A549 (cell line): ENCODE measurements around the gene ZNF652. TPM values are rescaled to one million over a fixed set of nuclear protein-coding genes. Genes with fewer than 3 reads are reported as not detected.
A peak's percentile ranks its signal among the peaks of the same experiment; 100 is the strongest.
"Not testable (repeated sequence)": the region's sequence is repeated elsewhere in the genome, so short reads cannot be mapped to it uniquely, and the experiment has no call there.

ENCODE experiments used
- ATAC-seq, 2 experiments: fragments of 200-7000 bp in 1 of 2; fragments of >200 bp in 1 of 2; cut with Nextera tagmentation in 1 of 2; cut with Tn5 transposase in 1 of 2; 3 replicates each; pipeline versions ENCODE4 v1.8.0 to v1.9.1; 2018 to 2020; ENCODE audit warnings: mild to moderate bottlenecking in 1 of 2, moderate library complexity in 1 of 2
- CTCF ChIA-PET: fragments of 300-600 bp; sonication (Branson Sonifier 250); formaldehyde crosslinking; extraction: SDS; loops from one replicate; lab custom pipeline; 2021; ENCODE audit warnings: antibody characterized with exemption, inconsistent platforms; lab: Yijun Ruan, JAX
- POLR2A ChIA-PET: fragments of 350-600 bp; formaldehyde crosslinking; extraction: SDS; loops from one replicate; lab custom pipeline; 2021; ENCODE audit warnings: antibody characterized with exemption, inconsistent platforms; lab: Yijun Ruan, JAX
- DNase-seq, 2 experiments: peaks; one replicate each; pipeline versions ENCODE4 v3.0.0 to v3.0.0-alpha.2; 2011 to 2016; ENCODE audit warnings: low read depth in 1 of 2, low spot score in 1 of 2
- FAIRE-seq: peaks from 2 replicates; lab custom pipeline; 2011; peaks lifted over from hg19 to GRCh38; lab: Jason Lieb, UNC
- H3K27ac ChIP-seq, 2 experiments: fragments of >200 bp; sonication (Bioruptor Twin); formaldehyde crosslinking; 3 replicates each; pipeline ENCODE4 v1.5.1; 2016 to 2017
- H3K4me1 ChIP-seq: fragments of >200 bp; sonication (Bioruptor Twin); formaldehyde crosslinking; 3 replicates; pipeline ENCODE4 v1.6.1; 2016
- H3K4me2 ChIP-seq: fragments of >200 bp; sonication (Bioruptor Twin); formaldehyde crosslinking; 3 replicates; pipeline ENCODE4 v1.6.1; 2016
- H3K4me3 ChIP-seq: fragments of >200 bp; sonication (Bioruptor Twin); formaldehyde crosslinking; 3 replicates; pipeline ENCODE4 v1.5.1; 2016
- H3K9me3 ChIP-seq: fragments of >200 bp; sonication (Bioruptor Twin); formaldehyde crosslinking; 3 replicates; pipeline ENCODE4 v1.6.1; 2016
- ATOH8 ChIP-seq: fragments of 250-450 bp; sonication (Bioruptor Pico); IDR thresholded peaks from 2 replicates; pipeline ENCODE4 v1.5.0; 2020; ENCODE audit warnings: low read depth, mild to moderate bottlenecking, moderate library complexity
- CEBPB ChIP-seq, 2 experiments: fragments of >200 bp in 1 of 2; sonication (Bioruptor Twin) in 1 of 2; formaldehyde crosslinking in 1 of 2; IDR thresholded peaks; 2 replicates each; pipeline ENCODE4 v1.6.1; 2012 to 2016
- ESRRA ChIP-seq: fragments of 150-350 bp; IDR thresholded peaks from 2 replicates; pipeline ENCODE4 v1.6.1; 2014; ENCODE audit warnings: mild to moderate bottlenecking, low read length, borderline replicate concordance
- FOSL2 ChIP-seq, 2 experiments: fragments of 450-650 bp in 1 of 2; fragments of >200 bp in 1 of 2; sonication (Bioruptor Twin) in 1 of 2; formaldehyde crosslinking; IDR thresholded peaks; 2 replicates each; pipeline versions ENCODE4 v1.5.0 to v1.6.1; 2016 to 2020; ENCODE audit warnings: mild to moderate bottlenecking in 1 of 2, moderate library complexity in 1 of 2
- GATA3 ChIP-seq: IDR thresholded peaks from 2 replicates; pipeline ENCODE4 v1.6.1; 2012; ENCODE audit warnings: borderline replicate concordance
- HMGXB4 ChIP-seq: fragments of 250-450 bp; sonication (Bioruptor Pico); IDR thresholded peaks from 2 replicates; pipeline ENCODE4 v1.5.0; 2021; ENCODE audit warnings: mild to moderate bottlenecking, moderate library complexity, borderline replicate concordance
- JUN ChIP-seq, 2 experiments: fragments of >200 bp; sonication (Bioruptor Twin); formaldehyde crosslinking; IDR thresholded peaks; 2 replicates in 1 of 2; 3 replicates in 1 of 2; pipeline ENCODE4 v1.6.1; 2016 to 2017
- MAX ChIP-seq: IDR thresholded peaks from 2 replicates; pipeline ENCODE4 v1.6.1; 2012
- MYC ChIP-seq: IDR thresholded peaks from 2 replicates; pipeline ENCODE4 v1.6.1; 2012; ENCODE audit warnings: mild to moderate bottlenecking, inconsistent platforms, low read length, improper control_type of control experiment, borderline replicate concordance
- NFE2L2 ChIP-seq: fragments of 150-350 bp; conservative IDR thresholded peaks from 2 replicates; pipeline ENCODE4 v1.6.1; 2014; ENCODE audit warnings: low read length
- NR3C1 ChIP-seq: fragments of >200 bp; sonication (Bioruptor Twin); formaldehyde crosslinking; IDR thresholded peaks from 3 replicates; pipeline ENCODE4 v1.6.1; 2017
- PHF8 ChIP-seq: fragments of 200-600 bp; sonication (generic); IDR thresholded peaks from 2 replicates; pipeline ENCODE4 v1.6.1; 2016; ENCODE audit warnings: low read depth, mild to moderate bottlenecking, antibody characterized with exemption, moderate library complexity, borderline replicate concordance
- POLR2AphosphoS2 ChIP-seq: conservative IDR thresholded peaks from 2 replicates; pipeline ENCODE4 v1.6.1; 2012; ENCODE audit warnings: low read length, improper control_type of control experiment, inconsistent platforms
- RAD21 ChIP-seq, 2 experiments: fragments of >200 bp in 1 of 2; sonication (Bioruptor Twin) in 1 of 2; formaldehyde crosslinking in 1 of 2; IDR thresholded peaks in 1 of 2; conservative IDR thresholded peaks in 1 of 2; 2 replicates in 1 of 2; 3 replicates in 1 of 2; pipeline ENCODE4 v1.6.1; 2012 to 2018; ENCODE audit warnings: inconsistent platforms in 1 of 2
- RCOR1 ChIP-seq: fragments of 150-350 bp; IDR thresholded peaks from 2 replicates; pipeline ENCODE4 v1.6.1; 2014; ENCODE audit warnings: antibody characterized with exemption, low read length, low read depth
- REST ChIP-seq: fragments of 200-600 bp; sonication (generic); IDR thresholded peaks from 2 replicates; pipeline ENCODE4 v1.6.1; 2016; ENCODE audit warnings: antibody characterized with exemption, mild to moderate bottlenecking, moderate library complexity
- SREBF2 ChIP-seq: fragments of 450-650 bp; IDR thresholded peaks from 2 replicates; pipeline ENCODE4 v1.6.1; 2014; ENCODE audit warnings: mild to moderate bottlenecking, moderate library complexity
- TP53 ChIP-seq: fragments of 250-450 bp; sonication (Bioruptor Pico); IDR thresholded peaks from 2 replicates; pipeline ENCODE4 v1.5.0; 2021; ENCODE audit warnings: mild to moderate bottlenecking, moderate library complexity
- ZC3H11A ChIP-seq: fragments of 450-650 bp; IDR thresholded peaks from 2 replicates; pipeline ENCODE4 v1.6.1; 2014; ENCODE audit warnings: antibody characterized with exemption, mild to moderate bottlenecking
- WGBS: methylation state at CpG from one replicate; pipeline ENCODE4 v1.1.6; 2017; ENCODE audit errors: missing lambda C conversion rate; 5-methylcytosine and 5-hydroxymethylcytosine counted together
- polyA plus RNA-seq, 4 experiments: library from polyadenylated mRNA; depleted of rRNA in 3 of 4; stranded (reverse); fragments of >200 nt; fragmentation: RNase III in 1 of 4; extraction: RNeasy Plus Mini Kit Qiagen cat#74134 plus additional on column Dnase treatment in 1 of 4; gene quantifications; 2 replicates in 3 of 4; 3 replicates in 1 of 4; pipeline ENCODE4 v1.2.3, GENCODE V29; 2011 to 2017

Gene ZNF652
- polyA plus RNA-seq, 2 of the 4 experiments (the other 2 are of a cell fraction): 5.7 to 14.8 TPM

- H3K4me1 ChIP-seq: no peaks in the 10 kb centered on the region; the same call in 2 of the 3 replicates
- no peak for FAIRE-seq
- WGBS: 78% methylated on average over 2 of the region's 2 CpGs
- DNase-seq: no peak
- ChIA-PET CTCF (interaction anchor here (0.6 to 1.0 kb wide), 4 partner anchors 11 to 461 kb away, joined by 3 to 4 read pairs (median 3); no protein-coding TSS in a partner anchor), POLR2A (no interaction called here)
- no peak overlapping the region for H3K4me3 ChIP-seq
- H3K27ac ChIP-seq: no peak overlapping the region
- no peaks in the 10 kb centered on the region for H3K9me3 ChIP-seq
- TF ChIP-seq RAD21 (conservative IDR thresholded peaks at IDR 0.05 in 1 of 2, IDR thresholded peaks at IDR 0.05 in 1 of 2): no peak
- no peak for TF ChIP-seq HMGXB4 (CRISPR knock-in tag)
- TF ChIP-seq MYC: no peak
- no peak for TF ChIP-seq PHF8
- TF ChIP-seq NR3C1: no peak
- no peak for TF ChIP-seq ESRRA
- no peak for TF ChIP-seq ATOH8
- TF ChIP-seq MAX: no peak
- no peak for TF ChIP-seq RCOR1
- no peak for TF ChIP-seq SREBF2
- peak in 1 of 2 experiments; percentile 51; a peak in 1 of 6 replicates for ATAC-seq
- H3K4me2 ChIP-seq: no peak overlapping the region
Measured at GRCh38 chr17:49266233-49266632, 95.8 kb downstream of the ZNF652 start.

GRCh38 chr17:49261540-49261939 lies 100.5 kb downstream of the ZNF652 start:
- POLR2A ChIA-PET, ATAC-seq: not testable (repeated sequence)

GRCh38 chr17:49260817-49261291 lies 101.2 kb downstream of the ZNF652 start:
- Histone ChIP-seq H3K4me1 (peaks cover 9% of the 10 kb centered on the region; the same call in 2 of the 3 replicates), H3K9me3 (no peaks in the 10 kb centered on the region), H3K27ac (peak overlapping the region; percentile 81 to 88; a peak in 5 of 6 replicates), H3K4me2 (peak overlapping the region; percentile 79), H3K4me3 (peak overlapping the region; percentile 61; the same call in 2 of the 3 replicates)
- no peak for DNase-seq
- 58% methylated on average over 11 of the region's 11 CpGs for WGBS
- peak; percentile 15 to 51 for ATAC-seq
- FAIRE-seq: no peak
- ChIA-PET CTCF (interaction anchor here (1.0 to 4.1 kb wide), 8 partner anchors 8 to 470 kb away, joined by 3 to 31 read pairs (median 4); no protein-coding TSS in a partner anchor), POLR2A (interaction anchor here (1.1 kb wide), 2 partner anchors 12 to 27 kb away, joined by 3 to 4 read pairs; no protein-coding TSS in a partner anchor)
- TF ChIP-seq MYC (0 out of 2 replicates have a peak, but pooled peaks have one; percentile 25), TP53 (CRISPR knock-in tag) (no peak), RCOR1 (no peak), GATA3 (no peak), FOSL2 (IDR thresholded peaks at IDR 0.05) (peak; percentile 44; the same call in 1 of the 2 replicates), FOSL2 (CRISPR knock-in tag; IDR thresholded peaks at IDR 0.05) (peak; percentile 82), ATOH8 (no peak), RAD21 (conservative IDR thresholded peaks at IDR 0.05 in 1 of 2, IDR thresholded peaks at IDR 0.05 in 1 of 2) (no peak), CEBPB (IDR thresholded peaks at IDR 0.05) (0 out of 4 replicates have a peak, but pooled peaks of 1 of the 2 experiments have one; percentile 6), NFE2L2 (no peak), REST (no peak), ZC3H11A (no peak), POLR2AphosphoS2 (no peak), JUN (IDR thresholded peaks at IDR 0.05) (no peak), HMGXB4 (CRISPR knock-in tag) (no peak)

More at GRCh38 chr17:49261540-49261939, 100.5 kb downstream of the ZNF652 start:
- not testable (repeated sequence) for H3K27ac ChIP-seq, FAIRE-seq, H3K4me1 ChIP-seq, H3K4me3 ChIP-seq, H3K9me3 ChIP-seq, H3K4me2 ChIP-seq, DNase-seq
- CTCF ChIA-PET: interaction anchor here (1.3 to 4.1 kb wide), 4 partner anchors 30 to 471 kb away, joined by 3 to 31 read pairs (median 11); no protein-coding TSS in a partner anchor
- 96% methylated on average over 9 of the region's 9 CpGs for WGBS
